HG02623 (cell line): ENCODE results near the gene ADORA2B.
"Not testable (repeated sequence)": the region's sequence is repeated elsewhere in the genome, so short reads cannot be mapped to it uniquely, and the experiment has no call there.

Experiments
- ATAC-seq: cut with Tn5 transposase; IDR thresholded peaks from one replicate; pipeline ENCODE4 v1.9.1; 2021; ENCODE audit warnings: moderate library complexity; ENCODE audit not compliant: unreplicated experiment

Gene ADORA2B

GRCh38 chr17:15944759-15945526 lies at the start of gene ADORA2B:
ADORA2B (plus strand) TSS chr17:15945130; CDS start chr17:15945249, 119 bp downstream.
- no peak for ATAC-seq

GRCh38 chr17:15896277-15896676 lies 48.7 kb upstream of the ADORA2B start:
- ATAC-seq, result no peak

GRCh38 chr17:15896834-15897233 lies 48.1 kb upstream of the ADORA2B start:
- no peak for ATAC-seq

GRCh38 chr17:15899596-15899995 lies 45.3 kb upstream of the ADORA2B start:
- ATAC-seq, result not testable (repeated sequence)

- ATAC-seq, result no peak
Measured at GRCh38 chr17:15900871-15901270, 44.1 kb upstream of the ADORA2B start.

- ATAC-seq, result not testable (repeated sequence)
Measured at GRCh38 chr17:15905236-15905635, 39.7 kb upstream of the ADORA2B start.

GRCh38 chr17:15907290-15907689 lies 37.6 kb upstream of the ADORA2B start:
- no peak for ATAC-seq

- no peak for ATAC-seq
Measured at GRCh38 chr17:15908378-15908777, 36.6 kb upstream of the ADORA2B start.

GRCh38 chr17:15909481-15909991 lies 35.4 kb upstream of the ADORA2B start:
- no peak for ATAC-seq

GRCh38 chr17:15910791-15911190 lies 34.1 kb upstream of the ADORA2B start:
- ATAC-seq, result no peak

- ATAC-seq, result not testable (repeated sequence)
Measured at GRCh38 chr17:15911701-15912100, 33.2 kb upstream of the ADORA2B start.

GRCh38 chr17:15912416-15912955 lies 32.4 kb upstream of the ADORA2B start:
- no peak for ATAC-seq

- no peak for ATAC-seq
Measured at GRCh38 chr17:15913826-15914225, 31.1 kb upstream of the ADORA2B start.

GRCh38 chr17:15914400-15915170 lies 30.3 kb upstream of the ADORA2B start:
- no peak for ATAC-seq

- ATAC-seq, result no peak
Measured at GRCh38 chr17:15915961-15916360, 29.0 kb upstream of the ADORA2B start.

GRCh38 chr17:15917021-15917437 lies 27.9 kb upstream of the ADORA2B start:
- no peak for ATAC-seq

GRCh38 chr17:15917438-15918027 lies 27.4 kb upstream of the ADORA2B start:
- no peak for ATAC-seq

- no peak for ATAC-seq
Measured at GRCh38 chr17:15918261-15918660, 26.7 kb upstream of the ADORA2B start.

GRCh38 chr17:15918661-15919259 lies 26.2 kb upstream of the ADORA2B start:
- no peak for ATAC-seq

- ATAC-seq, result no peak
Measured at GRCh38 chr17:15919466-15919865, 25.5 kb upstream of the ADORA2B start.

GRCh38 chr17:15920758-15921239 lies 24.1 kb upstream of the ADORA2B start:
- ATAC-seq, result no peak
